Measurements from ENCODE around the gene SRPRA.

- TF ChIP-seq REST (IDR thresholded peaks at IDR 0.05): no peak
- TF ChIP-seq SP1 (IDR thresholded peaks at IDR 0.05): no peak
- TF ChIP-seq MAX (IDR thresholded peaks at IDR 0.05): no peak
- TF ChIP-seq CTCF (IDR thresholded peaks at IDR 0.05; ENCODE audit: low read depth, low read length, missing input control): no peak
- no peak for TF ChIP-seq ZBTB33 (IDR thresholded peaks at IDR 0.05)
These were observed 44.3 kb upstream of the SRPRA start for GRCh38 chr11:126312961-126313360.

All from liver (tissue), 3 donors.